DND-41 (cell line): ENCODE measurements around the gene GRPEL1.

ENCODE experiments used
- ATAC-seq: fragments of 200-7000 bp; cut with Tn5 transposase; 3 replicates; pipeline ENCODE4 v1.9.1; 2021; ENCODE audit warnings: low read depth; ENCODE audit not compliant: insufficient read depth
- DNase-seq: peaks from one replicate; pipeline ENCODE4 v3.0.0-alpha.2; 2020
- H2AFZ ChIP-seq: 2 replicates; pipeline ENCODE4 v1.6.0; 2012; ENCODE audit warnings: low read depth, low read length
- H3K27ac ChIP-seq: 2 replicates; pipeline ENCODE4 v1.5.1; 2012; ENCODE audit warnings: low read length, inconsistent platforms
- H3K27me3 ChIP-seq: fragments of 200-600 bp; sonication (generic); 2 replicates; pipeline ENCODE4 v1.6.0; 2012; ENCODE audit warnings: low read length, mild to moderate bottlenecking, inconsistent platforms; ENCODE audit not compliant: insufficient read depth, poor library complexity
- H3K36me3 ChIP-seq: 2 replicates; pipeline ENCODE4 v1.5.1; 2012; ENCODE audit warnings: low read length, inconsistent platforms; ENCODE audit not compliant: insufficient read depth
- H3K4me1 ChIP-seq: 2 replicates; pipeline ENCODE4 v1.5.1; 2012; ENCODE audit warnings: mild to moderate bottlenecking, low read length; ENCODE audit not compliant: insufficient read depth
- H3K4me2 ChIP-seq: 2 replicates; pipeline ENCODE4 v1.6.0; 2012; ENCODE audit warnings: mild to moderate bottlenecking, moderate library complexity, low read length, inconsistent platforms; ENCODE audit not compliant: insufficient read depth
- H3K4me3 ChIP-seq, 2 experiments: fragments of 200-600 bp in 1 of 2; shearing (Covaris generic) in 1 of 2; 2 replicates each; pipeline ENCODE4 v1.5.1; 2012 to 2016; ENCODE audit warnings: inconsistent platforms in 2 of 2, low read length in 2 of 2, mild to moderate bottlenecking in 2 of 2, low read depth in 1 of 2, moderate library complexity in 1 of 2
- H3K79me2 ChIP-seq: 2 replicates; pipeline ENCODE4 v1.6.0; 2012; ENCODE audit warnings: low read length, inconsistent platforms; ENCODE audit not compliant: insufficient read depth
- H3K9ac ChIP-seq: 2 replicates; pipeline ENCODE4 v1.6.0; 2012; ENCODE audit warnings: low read depth, mild to moderate bottlenecking, inconsistent platforms, low read length, moderate library complexity
- H3K9me3 ChIP-seq: 2 replicates; pipeline ENCODE4 v1.5.1; 2012; ENCODE audit warnings: low read length, moderate library complexity, mild to moderate bottlenecking, inconsistent platforms; ENCODE audit not compliant: insufficient read depth, severe bottlenecking
- H4K20me1 ChIP-seq: 2 replicates; pipeline ENCODE4 v1.6.0; 2012; ENCODE audit warnings: low read length; ENCODE audit not compliant: insufficient read depth
- CTCF ChIP-seq: IDR thresholded peaks from 2 replicates; pipeline ENCODE4 v1.5.1; 2012; ENCODE audit warnings: borderline replicate concordance, low read length, moderate library complexity, mild to moderate bottlenecking; ENCODE audit not compliant: poor library complexity, severe bottlenecking; ENCODE audit errors: extremely low read depth
- EZH2 ChIP-seq: IDR thresholded peaks from 3 replicates; pipeline ENCODE4 v1.6.1; 2012; ENCODE audit warnings: borderline replicate concordance, low read depth, mild to moderate bottlenecking, moderate library complexity, low read length, inconsistent platforms; ENCODE audit not compliant: severe bottlenecking

The GRPEL1 gene

DNA sequence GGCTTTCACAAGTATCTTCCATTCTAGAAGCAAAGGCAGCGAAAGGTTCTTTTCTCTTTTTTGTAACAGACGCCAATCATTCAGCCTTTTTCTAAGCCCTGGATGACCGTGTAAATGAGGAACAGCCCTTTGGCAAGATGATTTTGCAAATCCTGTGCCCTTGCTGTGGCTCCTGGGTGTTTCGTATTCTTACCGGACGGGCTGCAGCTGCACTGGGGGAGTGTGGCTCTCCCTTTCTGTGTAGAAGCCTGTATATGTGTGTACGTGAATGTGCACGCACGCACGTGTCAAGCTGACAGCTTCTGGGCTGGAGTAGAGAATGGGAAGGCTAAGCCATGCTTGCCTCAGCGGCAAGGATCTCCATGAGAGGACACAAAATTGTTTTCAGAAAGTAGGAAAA, 8.2 kb downstream of the GRPEL1 start:
- H4K20me1 ChIP-seq: peaks cover 40% of the 10 kb centered on the region
- peaks cover 19% of the 10 kb centered on the region for H3K79me2 ChIP-seq
- peaks cover 91% of the 10 kb centered on the region for H3K36me3 ChIP-seq
- DNase-seq: no peak
- H3K27me3 ChIP-seq: no peaks in the 10 kb centered on the region
- no peak overlapping the region for H3K4me3 ChIP-seq
- H3K27ac ChIP-seq: no peak overlapping the region
- no peaks in the 10 kb centered on the region for H3K4me1 ChIP-seq
- no peak for ATAC-seq
- H3K4me2 ChIP-seq: no peak overlapping the region
- H3K9ac ChIP-seq: no peak overlapping the region
- H3K9me3 ChIP-seq: no peaks in the 10 kb centered on the region
- H2AFZ ChIP-seq: no peak overlapping the region
- TF ChIP-seq EZH2: no peak
- TF ChIP-seq CTCF: no peak

DNA sequence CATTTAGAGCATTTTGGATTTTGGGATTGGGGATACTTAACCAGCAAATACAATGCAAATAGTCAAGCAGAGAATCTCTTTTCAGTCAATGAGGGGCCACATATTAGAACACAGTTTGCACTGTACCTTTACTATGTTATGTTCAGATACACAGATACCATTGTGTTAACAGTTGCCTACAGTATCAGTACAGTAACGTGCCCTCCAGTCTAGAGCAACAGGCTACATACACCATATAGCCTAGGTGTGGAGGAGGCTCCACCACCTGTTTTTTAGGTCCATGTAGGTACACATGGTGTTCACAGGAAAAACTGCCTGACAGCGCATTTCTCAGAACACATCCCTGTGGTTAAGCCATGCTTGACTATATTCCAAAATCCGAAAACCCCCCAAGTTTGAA, 9.1 kb downstream of the GRPEL1 start:
- no peaks in the 10 kb centered on the region for H3K4me1 ChIP-seq
- TF ChIP-seq EZH2: no peak
- TF ChIP-seq CTCF: no peak
- DNase-seq (no peak), ATAC-seq (peak; percentile 33; the same call in 2 of the 3 replicates)
- H4K20me1 ChIP-seq: peaks cover 40% of the 10 kb centered on the region
- no peak overlapping the region for H3K27ac ChIP-seq
- no peaks in the 10 kb centered on the region for H3K9me3 ChIP-seq
- H3K4me3 ChIP-seq: no peak overlapping the region
- H3K4me2 ChIP-seq: no peak overlapping the region
- H3K9ac ChIP-seq: no peak overlapping the region
- H3K36me3 ChIP-seq: peaks cover 91% of the 10 kb centered on the region
- peaks cover 11% of the 10 kb centered on the region for H3K79me2 ChIP-seq
- H3K27me3 ChIP-seq: no peaks in the 10 kb centered on the region
- no peak overlapping the region for H2AFZ ChIP-seq

DNA sequence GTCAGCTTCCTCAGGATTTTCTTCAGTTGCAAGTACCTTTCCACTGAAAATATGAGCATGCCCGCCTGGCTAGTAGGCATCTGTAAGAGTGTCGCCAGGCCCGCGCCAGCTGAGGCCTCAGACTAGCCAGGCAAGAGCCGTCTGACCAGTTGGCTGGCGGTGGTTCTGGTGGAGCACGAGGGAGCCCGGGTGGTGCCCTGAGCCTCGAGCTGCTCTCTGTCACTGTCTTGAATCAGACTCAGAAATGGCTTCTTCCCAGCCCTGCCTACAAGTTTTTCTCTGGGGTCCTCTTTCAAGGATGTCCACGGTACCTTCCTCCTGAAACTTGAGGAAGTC, 11.9 kb downstream of the GRPEL1 start:
- no peak overlapping the region for H3K4me2 ChIP-seq

More for the DNA sequence above, 11.9 kb downstream of the GRPEL1 start:
- Histone ChIP-seq H3K4me3 (no peak overlapping the region), H3K4me1 (no peaks in the 10 kb centered on the region), H3K36me3 (peaks cover 86% of the 10 kb centered on the region), H3K27me3 (no peaks in the 10 kb centered on the region), H2AFZ (no peak overlapping the region), H4K20me1 (peaks cover 49% of the 10 kb centered on the region; the same call in 1 of the 2 replicates), H3K9me3 (no peaks in the 10 kb centered on the region), H3K9ac (no peak overlapping the region), H3K27ac (no peak overlapping the region), H3K79me2 (peaks cover 19% of the 10 kb centered on the region)
- ATAC-seq: no peak
- no peak for DNase-seq
- TF ChIP-seq CTCF (no peak), EZH2 (no peak)
